Hepatocyte (in vitro differentiated cells): ENCODE measurements around the gene EML6.

Experiments
- CTCF ChIP-seq: fragments of 200-600 bp; sonication (generic); IDR thresholded peaks from 2 replicates; pipeline ENCODE4 v1.5.1; 2016; ENCODE audit warnings: antibody characterized with exemption, mild to moderate bottlenecking; ENCODE audit not compliant: poor library complexity
- EZH2 ChIP-seq: fragments of 200-600 bp; sonication (generic); IDR thresholded peaks from 2 replicates; pipeline ENCODE4 v1.6.1; 2016; ENCODE audit warnings: antibody characterized with exemption, mild to moderate bottlenecking, borderline replicate concordance
- EZH2phosphoT487 ChIP-seq: fragments of 200-600 bp; sonication (generic); IDR thresholded peaks from one replicate; pipeline ENCODE4 v1.6.1; 2018; ENCODE audit warnings: antibody characterized with exemption, mild to moderate bottlenecking, low read depth, moderate library complexity; ENCODE audit not compliant: unreplicated experiment, severe bottlenecking

- TF ChIP-seq CTCF (no peak), EZH2 (no peak), EZH2phosphoT487 (no peak)
Observed at GRCh38 chr2:54984476-54984875, 261.0 kb downstream of the EML6 start.
